HepG2 (cell line): Measurements from ENCODE around the gene SLC22A23. TPM values are rescaled to one million over a fixed set of nuclear protein-coding genes. Genes with fewer than 3 reads are reported as not detected.
A peak's percentile ranks its signal among the peaks of the same experiment; 100 is the strongest.

Experiments used
- ATAC-seq: fragments of 200-7000 bp; cut with Tn5 transposase; 3 replicates; pipeline ENCODE4 v1.9.1; 2020; ENCODE audit warnings: mild to moderate bottlenecking, moderate library complexity
- BruUV-seq: library from RNA; stranded (reverse); fragments of 400-500 nt; replicated peaks from 2 replicates; lab custom pipeline; 2021; lab: Mats Ljungman, UMichigan
- CTCF ChIA-PET: fragments of 300-600 bp; formaldehyde crosslinking; extraction: SDS; loops from one replicate; lab custom pipeline; 2021; ENCODE audit warnings: low total read pairs, inconsistent platforms, low intra/inter-chr PET ratio; lab: Yijun Ruan, JAX
- POLR2A ChIA-PET: fragments of 350-600 bp; sonication (Branson Sonifier 250); formaldehyde crosslinking; loops from one replicate; lab custom pipeline; 2020; ENCODE audit warnings: antibody characterized with exemption, inconsistent platforms; lab: Yijun Ruan, JAX
- DNase-seq: peaks from one replicate; pipeline ENCODE4 v3.0.0-alpha.2; 2015; ENCODE audit warnings: low spot score
- FAIRE-seq: peaks from 3 replicates; lab custom pipeline; 2011; peaks lifted over from hg19 to GRCh38; lab: Jason Lieb, UNC
- H2AFZ ChIP-seq: one replicate; pipeline ENCODE4 v1.6.1; 2011; ENCODE audit warnings: low read length, inconsistent platforms
- H3K27ac ChIP-seq: fragments of 300-600 bp; 3 replicates; pipeline ENCODE4 v1.8.0; 2011; ENCODE audit warnings: mixed run types, mild to moderate bottlenecking, mixed read lengths, low read length, inconsistent platforms; ENCODE audit not compliant: insufficient read depth; ENCODE audit errors: extremely low read length
- H3K27me3 ChIP-seq, 2 experiments: fragments of 200-600 bp in 1 of 2; 2 replicates in 1 of 2; 3 replicates in 1 of 2; pipeline versions ENCODE4 v1.6.0 to v1.8.0; 2011; ENCODE audit warnings: low read length in 2 of 2, mild to moderate bottlenecking in 2 of 2, moderate library complexity in 2 of 2, inconsistent platforms in 1 of 2; ENCODE audit not compliant: insufficient read depth in 2 of 2, control insufficient read depth in 1 of 2
- H3K36me3 ChIP-seq, 2 experiments: fragments of 200-600 bp in 1 of 2; replicated peaks in 1 of 2; 2 replicates in 1 of 2; 3 replicates in 1 of 2; pipeline versions ENCODE4 v1.5.1 to v1.8.0; 2011; ENCODE audit warnings: low read length in 2 of 2, inconsistent platforms in 1 of 2; ENCODE audit not compliant: insufficient read depth in 2 of 2, control insufficient read depth in 1 of 2
- H3K4me1 ChIP-seq: 2 replicates; pipeline ENCODE4 v1.5.1; 2012; ENCODE audit warnings: low read length, inconsistent platforms; ENCODE audit not compliant: insufficient read depth
- H3K4me2 ChIP-seq: 2 replicates; pipeline ENCODE4 v1.6.0; 2011; ENCODE audit warnings: low read depth, low read length, inconsistent platforms
- H3K4me3 ChIP-seq, 3 experiments: fragments of 200-600 bp in 1 of 3; sonication (generic), shearing (Covaris generic) in 1 of 3; replicated peaks in 1 of 3; 2 replicates each; pipeline ENCODE4 v1.5.1; 2011 to 2016; ENCODE audit warnings: low read length in 3 of 3, inconsistent platforms in 2 of 3, low read depth in 2 of 3, mild to moderate bottlenecking in 2 of 3, control low read depth in 1 of 3, mixed read lengths in 1 of 3; ENCODE audit not compliant: insufficient read depth in 1 of 3
- H3K79me2 ChIP-seq: one replicate; pipeline ENCODE4 v1.6.1; 2011; ENCODE audit warnings: low read length, inconsistent platforms; ENCODE audit not compliant: insufficient read depth
- H3K9ac ChIP-seq: 2 replicates; pipeline ENCODE4 v1.6.0; 2011; ENCODE audit warnings: mild to moderate bottlenecking, low read depth, low read length, inconsistent platforms; ENCODE audit not compliant: insufficient read depth
- H3K9me3 ChIP-seq: 2 replicates; pipeline ENCODE4 v1.5.1; 2012; ENCODE audit warnings: mild to moderate bottlenecking, low read length
- H4K20me1 ChIP-seq: 2 replicates; pipeline ENCODE4 v1.6.0; 2011; ENCODE audit warnings: inconsistent platforms, mild to moderate bottlenecking, low read length, moderate library complexity; ENCODE audit not compliant: insufficient read depth
- AKAP8 ChIP-seq: sonication (generic); formaldehyde crosslinking; IDR thresholded peaks from 2 replicates; pipeline ENCODE4 v1.5.1; 2020; ENCODE audit warnings: mild to moderate bottlenecking, missing genetic modification reagents
- PCBP1 ChIP-seq: fragments of 200-400 bp; formaldehyde crosslinking; IDR thresholded peaks from 2 replicates; pipeline ENCODE4 v1.6.1; 2017; ENCODE audit warnings: mild to moderate bottlenecking, low read depth, low read length, borderline replicate concordance
- POLR2G ChIP-seq: fragments of 200-400 bp; formaldehyde crosslinking; IDR thresholded peaks from 2 replicates; pipeline ENCODE4 v1.6.1; 2018; ENCODE audit warnings: mild to moderate bottlenecking, low read depth, low read length, moderate library complexity
- RELA ChIP-seq: sonication (generic); formaldehyde crosslinking; IDR thresholded peaks from 2 replicates; pipeline ENCODE4 v1.4.0; 2020; ENCODE audit warnings: missing genetic modification reagents
- SNAI1 ChIP-seq: sonication (generic); formaldehyde crosslinking; IDR thresholded peaks from 2 replicates; pipeline ENCODE4 v1.5.0; 2020; ENCODE audit warnings: mild to moderate bottlenecking, missing genetic modification reagents, borderline replicate concordance
- THRA ChIP-seq: sonication (generic); formaldehyde crosslinking; IDR thresholded peaks from 2 replicates; pipeline ENCODE4 v1.4.0; 2020; ENCODE audit warnings: missing genetic modification reagents, borderline replicate concordance
- ZNF577 ChIP-seq: sonication (generic); formaldehyde crosslinking; IDR thresholded peaks from 2 replicates; pipeline ENCODE4 v1.4.0; 2020; ENCODE audit warnings: mild to moderate bottlenecking, low read depth, missing genetic modification reagents, borderline replicate concordance
- WGBS: methylation state at CpG from one replicate; pipeline ENCODE4 v1.1.6; 2017; ENCODE audit warnings: low lambda C conversion rate; 5-methylcytosine and 5-hydroxymethylcytosine counted together
- in situ Hi-C: cut with HindIII; loops from 2 replicates; pipeline ENCODE4 v1.10.0; 2017; ENCODE audit warnings: low pct_unique_long_range_greater_than_20kb; ENCODE audit not compliant: extremely low pct_ligation_motif_present
- intact Hi-C: fragments of 100-400 bp; cut with micrococcal nuclease; formaldehyde crosslinking; loops from one replicate; pipeline ENCODE4 v1.10.0; 2022; ENCODE audit not compliant: unreplicated experiment
- polyA plus RNA-seq, 8 experiments: library from polyadenylated mRNA; depleted of rRNA in 3 of 8; stranded (reverse) in 7 of 8; unstranded in 1 of 8; fragments of >200 nt; fragmentation: Illumina TruSeq in 4 of 8; extraction: Trizol in 4 of 8; gene quantifications; 2 replicates each; pipeline versions ENCODE4 v1.2.1 to v1.2.3, GENCODE V29; 2011 to 2016; ENCODE audit warnings: low read depth in 4 of 8, missing spikeins in 1 of 8, mixed read lengths in 1 of 8; ENCODE audit not compliant: insufficient read depth in 1 of 8
- total RNA-seq, 5 experiments: library from RNA; depleted of rRNA; stranded (reverse); fragments of >200 nt; fragmentation: Illumina TruSeq; extraction: Trizol; gene quantifications; 2 replicates each; pipeline ENCODE4 v1.2.3, GENCODE V29; 2016; ENCODE audit warnings: low read depth in 1 of 5
- TF ChIP-seq, protein P1 (sequence below): sonication (generic); formaldehyde crosslinking; IDR thresholded peaks from 2 replicates; pipeline ENCODE4 v1.4.0; 2020; ENCODE audit warnings: missing genetic modification reagents
- TF ChIP-seq, protein P2 (sequence below): sonication (generic); formaldehyde crosslinking; IDR thresholded peaks from 2 replicates; pipeline ENCODE4 v1.9.0; 2021; ENCODE audit warnings: missing genetic modification reagents, borderline replicate concordance
- TF ChIP-seq, protein P3 (sequence below): sonication (generic); formaldehyde crosslinking; IDR thresholded peaks from 2 replicates; pipeline ENCODE4 v1.9.0; 2022; ENCODE audit warnings: missing genetic modification reagents, mild to moderate bottlenecking, borderline replicate concordance

SLC22A23 gene
- total and polyA plus RNA-seq, 2 of the 13 experiments (the other 11 are each of a cell fraction or from before 2014, with no cell fraction given), result 11.8 to 17.5 TPM

GRCh38 chr6:3228046-3228671, 228.7 kb downstream of the SLC22A23 start (continued):
- TF ChIP-seq, protein P1, sequence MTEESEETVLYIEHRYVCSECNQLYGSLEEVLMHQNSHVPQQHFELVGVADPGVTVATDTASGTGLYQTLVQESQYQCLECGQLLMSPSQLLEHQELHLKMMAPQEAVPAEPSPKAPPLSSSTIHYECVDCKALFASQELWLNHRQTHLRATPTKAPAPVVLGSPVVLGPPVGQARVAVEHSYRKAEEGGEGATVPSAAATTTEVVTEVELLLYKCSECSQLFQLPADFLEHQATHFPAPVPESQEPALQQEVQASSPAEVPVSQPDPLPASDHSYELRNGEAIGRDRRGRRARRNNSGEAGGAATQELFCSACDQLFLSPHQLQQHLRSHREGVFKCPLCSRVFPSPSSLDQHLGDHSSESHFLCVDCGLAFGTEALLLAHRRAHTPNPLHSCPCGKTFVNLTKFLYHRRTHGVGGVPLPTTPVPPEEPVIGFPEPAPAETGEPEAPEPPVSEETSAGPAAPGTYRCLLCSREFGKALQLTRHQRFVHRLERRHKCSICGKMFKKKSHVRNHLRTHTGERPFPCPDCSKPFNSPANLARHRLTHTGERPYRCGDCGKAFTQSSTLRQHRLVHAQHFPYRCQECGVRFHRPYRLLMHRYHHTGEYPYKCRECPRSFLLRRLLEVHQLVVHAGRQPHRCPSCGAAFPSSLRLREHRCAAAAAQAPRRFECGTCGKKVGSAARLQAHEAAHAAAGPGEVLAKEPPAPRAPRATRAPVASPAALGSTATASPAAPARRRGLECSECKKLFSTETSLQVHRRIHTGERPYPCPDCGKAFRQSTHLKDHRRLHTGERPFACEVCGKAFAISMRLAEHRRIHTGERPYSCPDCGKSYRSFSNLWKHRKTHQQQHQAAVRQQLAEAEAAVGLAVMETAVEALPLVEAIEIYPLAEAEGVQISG (CRISPR knock-in tag), result 0 out of 2 replicates have a peak, but pooled peaks have one; percentile 17

DNA sequence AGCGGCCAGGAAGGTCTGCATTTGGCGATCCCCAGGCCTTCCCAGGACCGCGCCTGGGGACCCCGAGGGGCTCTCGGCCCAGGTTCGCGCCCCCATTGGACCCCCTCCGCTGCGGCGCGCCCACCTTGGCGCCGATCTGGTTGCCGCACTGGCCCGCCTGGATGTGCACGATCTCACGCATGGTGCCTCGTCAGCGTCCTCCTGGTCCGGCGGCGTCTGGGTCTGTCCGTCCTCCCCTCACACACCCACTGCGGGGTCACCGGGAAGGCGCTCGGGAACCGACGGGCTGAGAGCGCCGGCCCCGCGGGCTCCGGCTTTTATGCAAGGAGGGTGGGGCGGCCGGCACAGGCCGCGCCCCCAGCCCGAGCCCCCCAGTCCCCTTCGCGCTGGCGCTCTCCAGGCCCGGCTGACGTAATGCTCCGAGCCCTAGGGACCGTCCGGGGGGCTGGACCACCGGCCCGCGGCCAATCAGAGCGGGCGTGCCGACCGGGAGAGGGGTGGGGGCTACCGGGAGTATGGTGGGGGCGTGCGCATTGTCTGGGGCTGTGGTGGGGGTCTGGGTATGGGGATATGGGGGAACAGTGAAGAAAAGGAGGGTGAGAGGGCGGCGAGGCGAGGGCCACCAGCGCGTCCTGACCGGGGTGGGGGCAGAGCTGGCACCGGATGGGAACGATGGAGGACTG, 229.3 kb downstream of the SLC22A23 start, which contains the start of gene TUBB2B:
TUBB2B (minus strand) TSS at position 291 of the 683 bp plus-strand sequence; CDS start at position 181, 110 bp downstream.
- ATAC-seq, result peak; percentile 32
- Histone ChIP-seq H3K27ac (no peak within 1 kb of the TSS), H3K4me2 (peak within 1 kb of the TSS; percentile 87), H2AFZ (no peak within 1 kb of the TSS), H3K79me2 (no peaks in the 10 kb centered on the region), H3K27me3 (peaks cover 27 to 66% of the 10 kb centered on the region in 2 experiments), H4K20me1 (peaks cover 6% of the 10 kb centered on the region; the same call in 1 of the 2 replicates), H3K4me1 (peaks cover 54% of the 10 kb centered on the region), H3K9me3 (no peaks in the 10 kb centered on the region), H3K4me3 (peak within 1 kb of the TSS; percentile 40 to 79 (median 60)), H3K9ac (peak within 1 kb of the TSS; percentile 62; the same call in 1 of the 2 replicates), H3K36me3 (no peaks in the 10 kb centered on the region)
- DNase-seq, result no peak
- FAIRE-seq, result no peak
- BruUV-seq, result no TSS peak
- ChIA-PET CTCF (no interaction called here), POLR2A (interaction anchor here (1.0 to 1.3 kb wide), 2 partner anchors 20 to 24 kb away, joined by 3 to 5 read pairs; no protein-coding TSS in a partner anchor)
- intact Hi-C loops, result no loop called here
- 5% methylated on average over 36 of the region's 66 CpGs for WGBS
- in situ Hi-C loops, result no loop called here
- TF ChIP-seq PCBP1 (0 out of 2 replicates have a peak, but pooled peaks have one; percentile 24), POLR2G (peak; percentile 81), RELA (CRISPR knock-in tag) (no peak), SNAI1 (CRISPR knock-in tag) (no peak), THRA (CRISPR knock-in tag) (0 out of 2 replicates have a peak, but pooled peaks have one; percentile 13), ZNF577 (CRISPR knock-in tag) (no peak), AKAP8 (CRISPR knock-in tag) (peak; percentile 32; the same call in 1 of the 2 replicates)
- TF ChIP-seq, protein P2, sequence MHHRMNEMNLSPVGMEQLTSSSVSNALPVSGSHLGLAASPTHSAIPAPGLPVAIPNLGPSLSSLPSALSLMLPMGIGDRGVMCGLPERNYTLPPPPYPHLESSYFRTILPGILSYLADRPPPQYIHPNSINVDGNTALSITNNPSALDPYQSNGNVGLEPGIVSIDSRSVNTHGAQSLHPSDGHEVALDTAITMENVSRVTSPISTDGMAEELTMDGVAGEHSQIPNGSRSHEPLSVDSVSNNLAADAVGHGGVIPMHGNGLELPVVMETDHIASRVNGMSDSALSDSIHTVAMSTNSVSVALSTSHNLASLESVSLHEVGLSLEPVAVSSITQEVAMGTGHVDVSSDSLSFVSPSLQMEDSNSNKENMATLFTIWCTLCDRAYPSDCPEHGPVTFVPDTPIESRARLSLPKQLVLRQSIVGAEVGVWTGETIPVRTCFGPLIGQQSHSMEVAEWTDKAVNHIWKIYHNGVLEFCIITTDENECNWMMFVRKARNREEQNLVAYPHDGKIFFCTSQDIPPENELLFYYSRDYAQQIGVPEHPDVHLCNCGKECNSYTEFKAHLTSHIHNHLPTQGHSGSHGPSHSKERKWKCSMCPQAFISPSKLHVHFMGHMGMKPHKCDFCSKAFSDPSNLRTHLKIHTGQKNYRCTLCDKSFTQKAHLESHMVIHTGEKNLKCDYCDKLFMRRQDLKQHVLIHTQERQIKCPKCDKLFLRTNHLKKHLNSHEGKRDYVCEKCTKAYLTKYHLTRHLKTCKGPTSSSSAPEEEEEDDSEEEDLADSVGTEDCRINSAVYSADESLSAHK (CRISPR knock-in tag), result no peak
- TF ChIP-seq, protein P3, sequence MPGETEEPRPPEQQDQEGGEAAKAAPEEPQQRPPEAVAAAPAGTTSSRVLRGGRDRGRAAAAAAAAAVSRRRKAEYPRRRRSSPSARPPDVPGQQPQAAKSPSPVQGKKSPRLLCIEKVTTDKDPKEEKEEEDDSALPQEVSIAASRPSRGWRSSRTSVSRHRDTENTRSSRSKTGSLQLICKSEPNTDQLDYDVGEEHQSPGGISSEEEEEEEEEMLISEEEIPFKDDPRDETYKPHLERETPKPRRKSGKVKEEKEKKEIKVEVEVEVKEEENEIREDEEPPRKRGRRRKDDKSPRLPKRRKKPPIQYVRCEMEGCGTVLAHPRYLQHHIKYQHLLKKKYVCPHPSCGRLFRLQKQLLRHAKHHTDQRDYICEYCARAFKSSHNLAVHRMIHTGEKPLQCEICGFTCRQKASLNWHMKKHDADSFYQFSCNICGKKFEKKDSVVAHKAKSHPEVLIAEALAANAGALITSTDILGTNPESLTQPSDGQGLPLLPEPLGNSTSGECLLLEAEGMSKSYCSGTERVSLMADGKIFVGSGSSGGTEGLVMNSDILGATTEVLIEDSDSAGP, result 0 out of 2 replicates have a peak, but pooled peaks have one; percentile 5
